T-helper 1 cell treated with Interleukin-12 subunit alpha and Interleukin-12 subunit beta and Interleukin-4 antibody, amounts not matched to agents 30 μg/mL and 1 μg/mL, for 36 hours (primary cell): ENCODE results near the gene MORC2.
A peak's percentile ranks its signal among the peaks of the same experiment; 100 is the strongest.

Source experiments
- H3K27ac Mint-ChIP-seq: one replicate; pipeline ENCODE4 v1.8.0; 2021; ENCODE audit warnings: mild to moderate bottlenecking, mixed read lengths
- H3K27me3 Mint-ChIP-seq: one replicate; pipeline ENCODE4 v1.8.0; 2021; ENCODE audit warnings: low read depth, mixed read lengths
- H3K36me3 Mint-ChIP-seq: one replicate; pipeline ENCODE4 v1.8.0; 2021; ENCODE audit warnings: low read depth, mixed read lengths
- H3K4me1 Mint-ChIP-seq: one replicate; pipeline ENCODE4 v1.8.0; 2021; ENCODE audit warnings: low read depth, mixed read lengths
- H3K4me3 Mint-ChIP-seq: one replicate; pipeline ENCODE4 v1.8.0; 2021; ENCODE audit warnings: mild to moderate bottlenecking, moderate library complexity, mixed read lengths
- H3K9me3 Mint-ChIP-seq: one replicate; pipeline ENCODE4 v1.8.0; 2021; ENCODE audit warnings: mixed read lengths

The MORC2 gene

DNA sequence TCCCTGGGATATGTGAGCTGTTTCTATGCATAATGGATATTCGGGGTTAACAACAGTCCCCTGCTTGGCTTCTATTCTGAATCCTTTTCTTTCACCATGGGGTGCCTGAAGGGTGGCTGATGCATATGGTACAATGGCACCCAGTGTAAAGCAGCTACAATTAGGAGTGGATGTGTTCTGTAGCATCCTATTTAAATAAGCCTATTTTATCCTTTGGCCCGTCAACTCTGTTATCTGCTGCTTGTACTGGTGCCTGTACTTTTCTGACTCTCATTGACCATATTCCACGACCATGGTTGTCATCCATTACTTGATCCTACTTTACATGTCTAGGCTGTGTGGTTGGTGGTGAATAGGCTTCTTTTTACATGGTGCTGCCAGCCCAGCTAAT is 1.8 kb upstream of the MORC2 start:
- Mint-ChIP-seq H3K4me3 (peak overlapping the region; percentile 97), H3K36me3 (peaks cover 65% of the 10 kb centered on the region), H3K9me3 (peaks cover 37% of the 10 kb centered on the region), H3K27me3 (no peaks in the 10 kb centered on the region), H3K27ac (peak overlapping the region; percentile 85), H3K4me1 (peaks cover 51% of the 10 kb centered on the region)

GRCh38 chr22:30969532-30970355 is 1.2 kb upstream of the MORC2 start:
- Mint-ChIP-seq H3K4me1 (peaks cover 56% of the 10 kb centered on the region), H3K4me3 (peak overlapping the region; percentile 97), H3K27ac (peak overlapping the region; percentile 85), H3K9me3 (peaks cover 33% of the 10 kb centered on the region), H3K36me3 (peaks cover 61% of the 10 kb centered on the region), H3K27me3 (no peaks in the 10 kb centered on the region)

- H3K9me3 Mint-ChIP-seq = peaks cover 26% of the 10 kb centered on the region
- peaks cover 63% of the 10 kb centered on the region for H3K4me1 Mint-ChIP-seq
- no peaks in the 10 kb centered on the region for H3K27me3 Mint-ChIP-seq
- peaks cover 59% of the 10 kb centered on the region for H3K36me3 Mint-ChIP-seq
- H3K27ac Mint-ChIP-seq = peak within 1 kb of the TSS; percentile 99
- H3K4me3 Mint-ChIP-seq = peak within 1 kb of the TSS; percentile 97
Observed at GRCh38 chr22:30968924-30969531, 454 bp upstream of the MORC2 start, which contains the start of gene TUG1. TUG1 (plus strand) TSS chr22:30969265.

- no peaks in the 10 kb centered on the region for H3K27me3 Mint-ChIP-seq
- no peak overlapping the region for H3K4me3 Mint-ChIP-seq
- H3K9me3 Mint-ChIP-seq = no peaks in the 10 kb centered on the region
- H3K4me1 Mint-ChIP-seq = peaks cover 41% of the 10 kb centered on the region
- H3K36me3 Mint-ChIP-seq = peaks cover 26% of the 10 kb centered on the region
- no peak overlapping the region for H3K27ac Mint-ChIP-seq
Observed at GRCh38 chr22:30964858-30965257, 3.7 kb downstream of the MORC2 start.

GRCh38 chr22:30955153-30955552 is 13.4 kb downstream of the MORC2 start:
- Mint-ChIP-seq H3K27me3 (no peaks in the 10 kb centered on the region), H3K9me3 (no peaks in the 10 kb centered on the region), H3K36me3 (peaks cover 28% of the 10 kb centered on the region), H3K27ac (no peak overlapping the region), H3K4me1 (peaks cover 20% of the 10 kb centered on the region), H3K4me3 (no peak overlapping the region)

- peaks cover 38% of the 10 kb centered on the region for H3K36me3 Mint-ChIP-seq
- H3K27me3 Mint-ChIP-seq = no peaks in the 10 kb centered on the region
- H3K27ac Mint-ChIP-seq = no peak overlapping the region
- peaks cover 18% of the 10 kb centered on the region for H3K4me1 Mint-ChIP-seq
- H3K9me3 Mint-ChIP-seq = no peaks in the 10 kb centered on the region
- H3K4me3 Mint-ChIP-seq = no peak overlapping the region
Observed at GRCh38 chr22:30953206-30953605, 15.4 kb downstream of the MORC2 start.

DNA sequence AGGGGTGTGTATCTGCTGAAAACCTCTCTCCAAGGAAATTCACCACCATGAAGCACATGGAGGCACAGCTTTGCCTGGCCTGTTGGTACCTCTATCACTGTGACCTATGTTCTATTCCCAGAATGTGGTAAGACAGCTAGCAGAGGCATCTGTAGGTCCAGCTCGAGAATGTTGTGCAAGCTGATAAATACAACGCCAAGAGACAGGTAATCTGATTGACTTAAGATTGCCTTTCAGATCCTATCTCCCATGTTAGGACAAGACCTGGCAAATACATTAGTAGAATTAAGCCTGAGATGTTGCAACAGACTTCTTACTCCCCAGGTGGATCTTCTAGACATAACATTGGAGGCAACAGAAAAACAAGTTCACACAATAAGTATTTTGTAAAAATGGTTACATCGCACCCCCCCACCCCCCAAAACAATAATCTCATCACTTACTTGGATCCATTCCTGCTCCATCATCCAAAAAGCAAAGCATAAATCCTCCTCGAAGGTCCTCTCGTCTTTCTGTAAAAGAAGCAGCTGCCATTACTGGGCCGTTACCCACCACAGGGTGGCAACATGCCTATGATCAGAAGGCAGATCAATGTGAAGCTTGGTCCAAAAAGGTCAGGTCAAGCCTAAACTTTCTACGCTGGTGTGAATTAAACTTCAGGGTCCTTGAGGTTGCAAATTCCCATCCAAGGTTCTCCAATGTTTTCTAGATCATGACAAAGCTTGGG is 18.5 kb downstream of the MORC2 start:
- Mint-ChIP-seq H3K9me3 (no peaks in the 10 kb centered on the region), H3K4me3 (no peak overlapping the region), H3K27me3 (no peaks in the 10 kb centered on the region), H3K36me3 (peaks cover 46% of the 10 kb centered on the region), H3K4me1 (peaks cover 23% of the 10 kb centered on the region), H3K27ac (no peak overlapping the region)

GRCh38 chr22:30948930-30949342 is 19.6 kb downstream of the MORC2 start:
- H3K4me1 Mint-ChIP-seq = peaks cover 34% of the 10 kb centered on the region
- no peak overlapping the region for H3K27ac Mint-ChIP-seq
- no peak overlapping the region for H3K4me3 Mint-ChIP-seq
- no peaks in the 10 kb centered on the region for H3K9me3 Mint-ChIP-seq
- no peaks in the 10 kb centered on the region for H3K27me3 Mint-ChIP-seq
- H3K36me3 Mint-ChIP-seq = peaks cover 55% of the 10 kb centered on the region

- Mint-ChIP-seq H3K27ac (no peak overlapping the region), H3K9me3 (no peaks in the 10 kb centered on the region), H3K4me1 (peaks cover 40% of the 10 kb centered on the region), H3K4me3 (no peak overlapping the region), H3K36me3 (peaks cover 56% of the 10 kb centered on the region), H3K27me3 (no peaks in the 10 kb centered on the region)
Observed at GRCh38 chr22:30947816-30948454, 20.6 kb downstream of the MORC2 start.

DNA sequence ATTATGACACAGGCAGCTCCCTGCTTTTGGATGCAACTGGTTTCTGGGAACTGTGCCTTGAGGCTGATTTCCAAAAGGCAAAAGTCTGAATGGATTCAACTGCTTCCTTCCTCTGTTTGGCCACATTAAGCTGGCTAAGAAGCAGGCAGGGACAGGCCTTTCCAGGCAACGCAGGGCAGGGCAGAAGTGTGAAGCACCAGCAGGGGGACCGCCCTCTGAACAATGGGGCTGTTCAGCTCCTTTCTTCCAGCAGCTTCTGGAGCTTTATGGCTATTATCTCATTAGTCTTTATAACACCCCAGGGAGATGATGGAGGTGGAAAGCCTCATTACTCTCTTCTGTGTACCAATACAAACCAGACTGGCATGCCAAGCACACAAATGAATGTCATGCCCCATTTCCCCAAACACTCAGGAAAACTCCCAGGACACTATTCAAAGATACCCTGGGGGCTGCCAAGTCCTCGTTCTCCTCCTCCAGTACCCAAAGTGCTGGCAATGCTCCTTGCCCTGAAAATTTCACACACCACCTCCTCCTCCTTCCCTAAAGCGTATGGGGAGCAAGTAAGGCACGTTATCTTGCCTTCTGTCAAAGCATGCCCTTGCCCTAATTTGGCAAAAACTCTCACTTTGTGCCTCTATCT is 21.3 kb downstream of the MORC2 start:
- Mint-ChIP-seq H3K27me3 (no peaks in the 10 kb centered on the region), H3K4me3 (no peak overlapping the region), H3K9me3 (no peaks in the 10 kb centered on the region), H3K4me1 (peaks cover 38% of the 10 kb centered on the region), H3K27ac (no peak overlapping the region), H3K36me3 (peaks cover 50% of the 10 kb centered on the region)

DNA sequence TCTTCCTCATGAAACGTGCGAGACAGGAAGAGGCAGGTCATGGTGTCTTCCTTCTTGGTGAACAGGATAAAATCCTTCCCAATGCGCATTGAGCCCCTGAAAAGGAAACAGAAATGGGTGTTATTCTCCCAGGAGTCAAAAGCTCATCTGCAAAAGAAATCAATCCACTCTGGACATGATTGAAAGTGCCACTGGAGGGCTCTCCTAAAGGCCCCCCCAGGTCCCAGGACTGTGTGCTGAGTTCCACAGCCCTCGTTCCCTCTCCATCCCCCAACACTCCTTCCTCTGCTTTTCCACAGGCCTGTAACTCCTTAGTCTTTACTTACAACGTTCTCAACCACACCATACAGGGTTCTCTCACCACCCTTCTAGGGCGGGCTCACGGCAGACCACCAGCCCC is 22.2 kb downstream of the MORC2 start:
- H3K4me3 Mint-ChIP-seq = no peak overlapping the region
- H3K27ac Mint-ChIP-seq = peak overlapping the region; percentile 37
- no peaks in the 10 kb centered on the region for H3K9me3 Mint-ChIP-seq
- peaks cover 54% of the 10 kb centered on the region for H3K36me3 Mint-ChIP-seq
- peaks cover 40% of the 10 kb centered on the region for H3K4me1 Mint-ChIP-seq
- H3K27me3 Mint-ChIP-seq = no peaks in the 10 kb centered on the region

DNA sequence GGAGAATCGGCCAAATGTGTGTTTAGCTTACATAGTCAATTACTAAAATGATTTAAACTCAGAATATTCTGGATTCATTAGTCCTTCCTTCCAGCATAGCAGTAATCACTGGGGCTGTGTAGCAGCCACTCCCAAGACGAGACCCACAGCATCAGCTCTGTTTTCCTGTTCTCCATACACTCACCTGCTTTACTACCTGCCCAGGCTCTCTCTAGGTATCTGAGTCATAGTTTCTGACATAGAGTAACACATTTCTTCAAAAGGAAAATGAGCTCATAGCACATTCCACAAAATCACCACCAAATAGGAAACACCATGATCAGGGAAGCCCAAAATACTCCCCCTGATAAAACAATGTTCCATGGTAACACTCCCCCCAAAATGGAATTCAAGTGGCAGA is 22.9 kb downstream of the MORC2 start:
- Mint-ChIP-seq H3K9me3 (no peaks in the 10 kb centered on the region), H3K4me3 (no peak overlapping the region), H3K36me3 (peaks cover 58% of the 10 kb centered on the region), H3K27ac (no peak overlapping the region), H3K27me3 (no peaks in the 10 kb centered on the region), H3K4me1 (peaks cover 46% of the 10 kb centered on the region)

DNA sequence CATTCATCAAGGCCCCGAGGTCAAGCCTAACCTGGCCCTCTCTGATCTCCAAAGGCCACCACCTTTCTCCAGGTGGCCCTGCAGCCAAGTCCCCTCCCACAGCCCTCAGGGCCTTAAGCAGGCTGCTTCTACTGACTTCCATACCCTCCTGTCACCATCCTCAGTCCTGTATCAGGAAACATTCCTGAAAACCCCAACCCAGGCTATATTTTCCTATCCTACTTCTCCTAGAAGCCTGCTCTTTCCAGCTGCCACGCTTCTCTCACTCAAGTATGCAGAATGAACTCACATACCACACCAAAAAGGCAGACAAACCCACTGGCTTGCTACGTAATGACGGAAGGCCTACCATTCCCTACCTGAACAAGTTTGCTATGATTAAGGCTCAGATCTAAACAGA is 23.6 kb downstream of the MORC2 start:
- no peak overlapping the region for H3K4me3 Mint-ChIP-seq
- H3K27ac Mint-ChIP-seq = no peak overlapping the region
- H3K9me3 Mint-ChIP-seq = no peaks in the 10 kb centered on the region
- H3K36me3 Mint-ChIP-seq = peaks cover 56% of the 10 kb centered on the region
- H3K27me3 Mint-ChIP-seq = no peaks in the 10 kb centered on the region
- H3K4me1 Mint-ChIP-seq = peaks cover 53% of the 10 kb centered on the region

GRCh38 chr22:30943368-30943767 is 25.2 kb downstream of the MORC2 start:
- H3K27me3 Mint-ChIP-seq = no peaks in the 10 kb centered on the region
- H3K4me3 Mint-ChIP-seq = peak overlapping the region; percentile 43
- peaks cover 54% of the 10 kb centered on the region for H3K4me1 Mint-ChIP-seq
- peak overlapping the region; percentile 58 for H3K27ac Mint-ChIP-seq
- peaks cover 55% of the 10 kb centered on the region for H3K36me3 Mint-ChIP-seq
- no peaks in the 10 kb centered on the region for H3K9me3 Mint-ChIP-seq
